ENCODE measurements around the gene PSMC3. TPM values are rescaled to one million over a fixed set of nuclear protein-coding genes. Genes with fewer than 3 reads are reported as not detected.
A peak's percentile ranks its signal among the peaks of the same experiment; 100 is the strongest.

PSMC3 gene
- total and polyA plus RNA-seq, 9 of the 15 experiments (the other 6 are each of a cell fraction or from before 2014, with no cell fraction given): 44.3 to 324 (median 240) TPM

DNA sequence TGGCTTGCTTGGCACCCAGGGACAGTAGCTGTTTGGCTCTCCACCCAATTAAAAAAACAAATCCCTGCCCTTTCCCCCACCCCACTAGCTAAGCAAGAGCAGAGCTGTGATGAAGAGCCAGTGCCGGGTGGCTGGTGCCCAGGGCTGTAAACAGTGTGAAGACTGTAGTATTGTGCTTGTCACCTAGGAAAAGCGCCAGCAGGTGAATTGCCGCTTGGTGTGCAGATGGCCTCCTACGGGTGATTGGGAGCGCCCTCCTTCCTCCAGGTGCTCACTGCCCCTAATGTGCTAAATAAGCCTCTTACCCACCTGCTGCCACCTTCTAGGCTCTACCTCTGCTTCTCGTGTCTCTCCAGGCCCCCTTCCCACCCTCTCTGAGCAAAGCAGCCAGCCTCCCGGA, 41.1 kb upstream of the PSMC3 start:
- Histone ChIP-seq H3K9me1 (ENCODE audit: control insufficient read depth, insufficient read depth, low read length) (no peaks in the 10 kb centered on the region), H3K9me3 (replicated peaks; ENCODE audit: control insufficient read depth, insufficient read depth, low read depth, low read length) (no peaks in the 10 kb centered on the region), H3K9ac (ENCODE audit: insufficient read depth in 1 of 2, low read depth in 2 of 2, low read length in 2 of 2) (0 out of 4 replicates have a peak overlapping the region, but pooled peaks of 1 of the 2 experiments have one; percentile 51), H3K4me3 (no peak overlapping the region), H3K27ac (ENCODE audit: extremely low read depth, low read depth, low read length) (no peak overlapping the region), H4K20me1 (replicated peaks; ENCODE audit: control insufficient read depth, insufficient read depth, low read length) (peaks cover 16% of the 10 kb centered on the region; the same call in 1 of the 2 replicates), H3K79me2 (ENCODE audit: control insufficient read depth, insufficient read depth, low read length) (peaks cover 4% of the 10 kb centered on the region; the same call in 1 of the 3 replicates), H2AFZ (ENCODE audit: low read depth, low read length) (no peak overlapping the region), H3K4me2 (ENCODE audit: insufficient read depth, low read length) (no peak overlapping the region), H3K4me1 (replicated peaks in 1 of 2; ENCODE audit: control insufficient read depth in 2 of 2, insufficient read depth in 2 of 2, low read length in 2 of 2) (no peaks in the 10 kb centered on the region), H3K27me3 (ENCODE audit: control insufficient read depth in 2 of 2, insufficient read depth in 2 of 2, low read length in 2 of 2) (no peaks in the 10 kb centered on the region), H3K36me3 (ENCODE audit: control insufficient read depth, insufficient read depth, low read length) (peaks cover 81% of the 10 kb centered on the region)
- CTCF ChIA-PET (ENCODE audit: low intra/inter-chr PET ratio): no interaction called here
- FAIRE-seq (no peak), DNase-seq (ENCODE audit: extremely low read depth in 1 of 4, low spot score in 3 of 4) (no peak), ATAC-seq (no peak)
- in situ Hi-C loops (cut with MboI) (no loop called here), intact Hi-C loops (cut with micrococcal nuclease) (no loop called here)
- POLR2A ChIA-PET: interaction anchor here (0.6 to 1.2 kb wide), 2 partner anchors 57 to 155 kb away, joined by 3 read pairs; no protein-coding TSS in a partner anchor
- no peak for TF ChIP-seq ZNF408 (CRISPR knock-in tag; IDR thresholded peaks at IDR 0.05; ENCODE audit: low read depth)
- TF ChIP-seq FIP1L1 (IDR thresholded peaks at IDR 0.05; ENCODE audit: low read depth, low read length, poor library complexity, severe bottlenecking): no peak
- no peak for TF ChIP-seq U2AF1 (optimal IDR thresholded peaks at IDR 0.05; ENCODE audit: low read depth, low read length)
- TSS peak; percentile 25 for BruUV-seq (replicated peaks)
- 96% methylated on average over 7 of the region's 7 CpGs for WGBS (ENCODE audit: insufficient coverage, low coverage, missing lambda C conversion rate)

DNA sequence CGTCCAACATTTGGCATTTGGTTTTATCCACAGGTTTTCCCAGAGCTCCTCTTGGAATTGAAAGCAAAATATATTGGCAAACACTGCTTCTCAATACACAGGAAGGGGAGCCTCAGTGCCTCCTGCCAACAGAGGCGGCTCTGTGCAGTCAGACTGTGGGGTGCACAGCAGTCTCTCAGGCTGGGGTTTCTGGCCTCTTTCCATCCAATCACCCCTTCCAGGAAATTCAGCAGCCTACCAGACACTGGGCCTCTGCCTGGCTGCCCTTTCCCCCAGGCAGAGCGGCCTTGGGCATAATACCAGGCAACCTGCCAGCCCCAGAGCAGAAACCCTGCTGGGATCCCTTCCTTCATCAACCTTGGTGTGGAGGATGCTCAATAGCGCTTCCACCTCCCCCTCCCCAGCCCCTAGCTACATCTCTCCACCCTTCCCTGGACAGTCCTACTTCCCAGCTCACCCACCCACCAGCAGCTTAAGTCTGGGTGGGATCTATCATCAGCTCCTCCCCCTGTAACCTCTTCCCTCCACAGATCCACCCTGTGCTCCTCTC, 40.5 kb upstream of the PSMC3 start:
- TF ChIP-seq, protein P1, sequence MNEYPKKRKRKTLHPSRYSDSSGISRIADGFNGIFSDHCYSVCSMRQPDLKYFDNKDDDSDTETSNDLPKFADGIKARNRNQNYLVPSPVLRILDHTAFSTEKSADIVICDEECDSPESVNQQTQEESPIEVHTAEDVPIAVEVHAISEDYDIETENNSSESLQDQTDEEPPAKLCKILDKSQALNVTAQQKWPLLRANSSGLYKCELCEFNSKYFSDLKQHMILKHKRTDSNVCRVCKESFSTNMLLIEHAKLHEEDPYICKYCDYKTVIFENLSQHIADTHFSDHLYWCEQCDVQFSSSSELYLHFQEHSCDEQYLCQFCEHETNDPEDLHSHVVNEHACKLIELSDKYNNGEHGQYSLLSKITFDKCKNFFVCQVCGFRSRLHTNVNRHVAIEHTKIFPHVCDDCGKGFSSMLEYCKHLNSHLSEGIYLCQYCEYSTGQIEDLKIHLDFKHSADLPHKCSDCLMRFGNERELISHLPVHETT (CRISPR knock-in tag; conservative IDR thresholded peaks at IDR 0.05 in 1 of 2, IDR thresholded peaks at IDR 0.05 in 1 of 2): no peak
- TF ChIP-seq ZNF324 (CRISPR knock-in tag; IDR thresholded peaks at IDR 0.05) (no peak), NFIC (IDR thresholded peaks at IDR 0.05) (no peak), BACH1 (tag; IDR thresholded peaks at IDR 0.05) (no peak), CHD4 (IDR thresholded peaks at IDR 0.05; ENCODE audit: insufficient read depth, insufficient replicate concordance, low read depth, low read length, poor library complexity, severe bottlenecking) (no peak)
- Histone ChIP-seq H2AFZ (ENCODE audit: low read depth, low read length) (no peak overlapping the region), H3K36me3 (ENCODE audit: control insufficient read depth, insufficient read depth, low read length) (peaks cover 79% of the 10 kb centered on the region), H3K4me2 (ENCODE audit: insufficient read depth, low read length) (no peak overlapping the region), H3K27ac (ENCODE audit: extremely low read depth, low read depth, low read length) (no peak overlapping the region), H3K4me1 (replicated peaks in 1 of 2; ENCODE audit: control insufficient read depth in 2 of 2, insufficient read depth in 2 of 2, low read length in 2 of 2) (no peaks in the 10 kb centered on the region), H3K79me2 (ENCODE audit: control insufficient read depth, insufficient read depth, low read length) (peaks cover 4% of the 10 kb centered on the region; the same call in 1 of the 3 replicates), H3K27me3 (ENCODE audit: control insufficient read depth in 2 of 2, insufficient read depth in 2 of 2, low read length in 2 of 2) (no peaks in the 10 kb centered on the region), H3K4me3 (no peak overlapping the region), H3K9me3 (replicated peaks; ENCODE audit: control insufficient read depth, insufficient read depth, low read depth, low read length) (no peaks in the 10 kb centered on the region), H4K20me1 (replicated peaks; ENCODE audit: control insufficient read depth, insufficient read depth, low read length) (peaks cover 16% of the 10 kb centered on the region; the same call in 1 of the 2 replicates), H3K9me1 (ENCODE audit: control insufficient read depth, insufficient read depth, low read length) (no peaks in the 10 kb centered on the region), H3K9ac (ENCODE audit: insufficient read depth in 1 of 2, low read depth in 2 of 2, low read length in 2 of 2) (0 out of 4 replicates have a peak overlapping the region, but pooled peaks of 1 of the 2 experiments have one; percentile 31)
- in situ Hi-C loops (cut with MboI) (no loop called here), intact Hi-C loops (cut with micrococcal nuclease) (no loop called here)
- FAIRE-seq (no peak), DNase-seq (ENCODE audit: extremely low read depth in 1 of 4, low spot score in 3 of 4) (no peak), ATAC-seq (no peak; the same call in 2 of the 3 replicates)
- BruUV-seq (replicated peaks): no TSS peak
- POLR2A ChIA-PET: interaction anchor here (0.6 to 1.2 kb wide), 2 partner anchors 155 to 714 kb away, joined by 3 read pairs; no protein-coding TSS in a partner anchor
- 97% methylated on average over 3 of the region's 4 CpGs for WGBS (ENCODE audit: insufficient coverage, low coverage, missing lambda C conversion rate)
- CTCF ChIA-PET (ENCODE audit: low intra/inter-chr PET ratio): no interaction called here
